Nephron progenitor cell (in vitro differentiated cells): Measurements from ENCODE around the gene PLEKHG4B.

ENCODE experiments used
- DNase-seq: peaks from one replicate; pipeline ENCODE4 v3.0.0; 2021
- H3K27ac Mint-ChIP-seq: 2 replicates; pipeline ENCODE4 v1.8.0; 2021; ENCODE audit warnings: mild to moderate bottlenecking, moderate library complexity, mixed read lengths
- H3K27me3 Mint-ChIP-seq: 2 replicates; pipeline ENCODE4 v1.8.0; 2021; ENCODE audit warnings: mild to moderate bottlenecking, low read depth, mixed read lengths; ENCODE audit not compliant: poor library complexity
- H3K36me3 Mint-ChIP-seq: 2 replicates; pipeline ENCODE4 v1.8.0; 2021; ENCODE audit warnings: low read depth, mixed read lengths
- H3K4me1 Mint-ChIP-seq: 2 replicates; pipeline ENCODE4 v1.8.0; 2021; ENCODE audit warnings: mixed read lengths
- H3K4me3 Mint-ChIP-seq: 2 replicates; pipeline ENCODE4 v1.8.0; 2021; ENCODE audit warnings: mild to moderate bottlenecking, moderate library complexity, mixed read lengths
- H3K9me3 Mint-ChIP-seq: 2 replicates; pipeline ENCODE4 v1.8.0; 2021; ENCODE audit warnings: mild to moderate bottlenecking, moderate library complexity, mixed read lengths
- TF ChIP-seq, protein P1 (sequence below): fragments of 200-600 bp; sonication (generic); IDR thresholded peaks from 2 replicates; pipeline ENCODE4 v1.5.0; 2021; ENCODE audit warnings: antibody characterized with exemption

The PLEKHG4B gene

DNA sequence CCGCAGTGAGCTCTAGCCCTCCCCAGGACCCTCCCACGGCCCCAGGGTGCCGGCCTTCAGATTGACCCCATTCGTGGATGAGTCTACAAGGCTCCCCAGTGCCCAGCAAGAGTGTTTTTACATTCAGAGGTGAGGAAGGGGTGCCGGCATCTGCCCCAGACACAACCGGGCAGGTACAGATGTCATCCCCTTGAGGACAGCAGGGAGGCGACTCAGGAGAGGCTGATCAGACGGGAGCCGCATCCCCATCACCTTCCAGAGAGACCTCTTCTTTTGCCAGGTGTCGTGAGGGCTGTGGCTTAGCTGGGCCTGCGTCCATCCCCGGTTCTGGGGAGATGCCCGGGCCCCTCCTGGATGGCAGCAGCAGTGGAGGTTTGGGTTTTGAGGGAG is 95.1 kb downstream of the PLEKHG4B start:
- Mint-ChIP-seq H3K4me1 (peaks cover 24% of the 10 kb centered on the region), H3K27ac (no peak overlapping the region), H3K36me3 (peaks cover 6% of the 10 kb centered on the region), H3K9me3 (no peaks in the 10 kb centered on the region), H3K27me3 (peaks cover 5% of the 10 kb centered on the region), H3K4me3 (no peak overlapping the region)
- TF ChIP-seq, protein P1, sequence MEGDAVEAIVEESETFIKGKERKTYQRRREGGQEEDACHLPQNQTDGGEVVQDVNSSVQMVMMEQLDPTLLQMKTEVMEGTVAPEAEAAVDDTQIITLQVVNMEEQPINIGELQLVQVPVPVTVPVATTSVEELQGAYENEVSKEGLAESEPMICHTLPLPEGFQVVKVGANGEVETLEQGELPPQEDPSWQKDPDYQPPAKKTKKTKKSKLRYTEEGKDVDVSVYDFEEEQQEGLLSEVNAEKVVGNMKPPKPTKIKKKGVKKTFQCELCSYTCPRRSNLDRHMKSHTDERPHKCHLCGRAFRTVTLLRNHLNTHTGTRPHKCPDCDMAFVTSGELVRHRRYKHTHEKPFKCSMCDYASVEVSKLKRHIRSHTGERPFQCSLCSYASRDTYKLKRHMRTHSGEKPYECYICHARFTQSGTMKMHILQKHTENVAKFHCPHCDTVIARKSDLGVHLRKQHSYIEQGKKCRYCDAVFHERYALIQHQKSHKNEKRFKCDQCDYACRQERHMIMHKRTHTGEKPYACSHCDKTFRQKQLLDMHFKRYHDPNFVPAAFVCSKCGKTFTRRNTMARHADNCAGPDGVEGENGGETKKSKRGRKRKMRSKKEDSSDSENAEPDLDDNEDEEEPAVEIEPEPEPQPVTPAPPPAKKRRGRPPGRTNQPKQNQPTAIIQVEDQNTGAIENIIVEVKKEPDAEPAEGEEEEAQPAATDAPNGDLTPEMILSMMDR, result no peak
- DNase-seq, result no peak

DNA sequence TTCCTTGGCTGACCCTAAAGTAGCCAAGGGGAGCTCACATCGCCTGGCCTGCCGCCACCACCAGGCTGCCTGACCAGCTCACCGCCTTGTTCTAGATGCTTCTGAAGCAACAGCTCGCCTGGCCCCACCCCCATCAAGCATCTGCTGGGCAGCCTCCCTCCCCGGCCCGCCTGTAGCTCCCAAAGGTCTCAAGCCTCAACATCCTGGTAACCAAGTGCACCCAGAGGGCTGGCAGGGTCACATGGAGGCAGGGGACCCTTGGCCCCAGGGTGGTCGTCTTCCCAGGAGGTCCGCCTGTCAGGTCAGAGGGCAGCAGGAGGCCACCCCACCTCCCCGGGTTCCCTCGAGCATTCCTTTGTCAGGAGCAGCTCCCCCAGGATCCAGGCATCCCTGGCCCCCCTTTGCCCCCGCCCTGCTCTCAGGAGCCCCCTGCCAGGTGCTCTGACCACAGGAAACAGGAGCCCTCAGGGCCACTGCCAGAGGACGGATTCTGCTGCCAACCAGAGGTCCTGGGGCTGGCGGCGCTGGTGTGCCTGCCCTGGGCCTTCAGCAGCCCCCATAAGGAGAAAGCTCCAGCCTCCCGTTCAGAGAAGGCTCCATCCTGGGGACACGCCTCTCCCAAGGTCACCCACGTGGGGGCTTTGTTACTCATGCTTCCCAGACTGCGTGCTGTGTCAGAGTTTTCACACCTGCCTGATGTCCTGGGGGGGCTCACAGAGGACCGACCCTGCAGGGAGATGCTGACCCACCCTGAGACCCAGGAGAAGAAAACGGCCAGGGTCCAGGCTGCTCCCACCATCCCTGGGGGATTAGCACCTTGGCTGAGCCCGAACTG is 95.9 kb downstream of the PLEKHG4B start:
- Mint-ChIP-seq H3K4me1 (peaks cover 24% of the 10 kb centered on the region), H3K27me3 (peaks cover 5% of the 10 kb centered on the region), H3K27ac (no peak overlapping the region), H3K4me3 (no peak overlapping the region), H3K36me3 (no peaks in the 10 kb centered on the region), H3K9me3 (no peaks in the 10 kb centered on the region)
- no peak for DNase-seq
- TF ChIP-seq, protein P1, result no peak

DNA sequence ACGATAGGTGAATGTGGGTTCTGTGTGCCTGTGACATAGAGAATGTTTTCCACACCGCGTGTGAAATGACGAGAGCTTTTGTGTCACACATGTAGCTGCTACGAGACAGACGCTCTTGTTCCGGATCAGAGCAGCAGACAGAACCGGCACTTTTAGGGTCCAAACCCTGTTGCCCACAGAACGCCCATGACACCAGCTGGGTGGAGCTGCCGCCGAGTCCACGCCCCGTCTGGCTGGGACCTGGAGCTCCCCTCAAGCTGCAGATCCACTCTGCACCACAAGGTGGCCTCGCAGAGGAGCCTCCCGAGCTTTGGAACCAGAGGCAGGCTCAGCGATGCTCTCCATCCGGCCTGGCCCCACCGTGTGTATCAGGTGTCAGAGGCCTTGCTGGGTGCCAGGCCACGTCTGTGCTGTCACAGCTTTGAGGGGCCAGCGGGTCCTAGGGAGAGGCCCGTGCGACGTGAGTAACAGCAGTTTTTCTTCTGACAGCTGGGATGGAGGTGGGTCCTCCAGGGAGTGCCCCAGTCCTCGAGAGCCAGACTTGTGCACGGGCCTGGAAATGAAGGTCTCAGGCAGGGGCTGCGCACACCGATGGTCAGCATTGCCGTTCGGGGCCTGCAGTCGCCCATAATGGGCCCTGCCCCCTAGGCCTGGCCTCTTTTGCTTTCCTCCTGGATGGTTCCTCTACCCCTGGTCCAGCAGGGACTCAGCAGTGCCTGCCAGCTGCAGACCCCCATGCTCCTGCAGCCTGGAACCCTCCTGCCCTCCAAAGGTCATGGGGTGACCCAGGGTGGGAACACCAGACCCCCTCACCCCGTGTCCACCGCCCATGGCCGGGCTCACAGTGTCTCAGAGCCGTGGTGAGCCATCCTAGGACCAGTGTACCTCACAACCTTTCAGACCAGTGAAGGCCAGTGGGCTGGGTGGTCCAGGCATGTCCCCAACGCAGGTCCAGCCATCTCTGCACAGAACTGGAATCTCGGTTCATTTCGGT is 96.8 kb downstream of the PLEKHG4B start:
- peak; percentile 94 for DNase-seq
- no peaks in the 10 kb centered on the region for H3K9me3 Mint-ChIP-seq
- H3K27ac Mint-ChIP-seq, result no peak overlapping the region
- H3K27me3 Mint-ChIP-seq, result peaks cover 5% of the 10 kb centered on the region
- H3K4me1 Mint-ChIP-seq, result peaks cover 24% of the 10 kb centered on the region
- H3K4me3 Mint-ChIP-seq, result no peak overlapping the region
- TF ChIP-seq, protein P1, result peak; percentile 90
- no peaks in the 10 kb centered on the region for H3K36me3 Mint-ChIP-seq

DNA sequence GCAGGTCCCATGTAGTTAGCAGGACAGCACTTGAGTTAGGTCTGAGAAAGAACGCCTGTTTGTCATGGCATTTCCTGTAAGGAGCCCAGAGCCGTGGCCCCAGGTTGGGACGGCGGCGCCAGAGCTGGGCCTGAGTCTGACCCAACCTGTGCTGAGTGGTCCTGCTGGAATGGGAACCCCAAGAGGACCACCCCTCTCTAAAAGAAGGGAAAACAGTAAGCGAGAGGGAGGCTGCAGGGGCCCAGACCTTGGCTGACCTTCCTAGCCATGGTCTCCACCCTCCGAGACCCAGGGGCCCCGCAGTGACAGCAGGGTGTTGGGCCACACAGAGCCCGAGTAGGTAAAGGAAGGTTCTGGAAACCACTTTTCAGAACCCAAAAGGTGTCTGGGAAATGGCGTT is 97.5 kb downstream of the PLEKHG4B start:
- H3K4me1 Mint-ChIP-seq, result peaks cover 24% of the 10 kb centered on the region
- TF ChIP-seq, protein P1, result no peak
- H3K27ac Mint-ChIP-seq, result no peak overlapping the region
- DNase-seq, result no peak
- H3K4me3 Mint-ChIP-seq, result no peak overlapping the region
- H3K9me3 Mint-ChIP-seq, result no peaks in the 10 kb centered on the region
- H3K36me3 Mint-ChIP-seq, result no peaks in the 10 kb centered on the region
- peaks cover 5% of the 10 kb centered on the region for H3K27me3 Mint-ChIP-seq

DNA sequence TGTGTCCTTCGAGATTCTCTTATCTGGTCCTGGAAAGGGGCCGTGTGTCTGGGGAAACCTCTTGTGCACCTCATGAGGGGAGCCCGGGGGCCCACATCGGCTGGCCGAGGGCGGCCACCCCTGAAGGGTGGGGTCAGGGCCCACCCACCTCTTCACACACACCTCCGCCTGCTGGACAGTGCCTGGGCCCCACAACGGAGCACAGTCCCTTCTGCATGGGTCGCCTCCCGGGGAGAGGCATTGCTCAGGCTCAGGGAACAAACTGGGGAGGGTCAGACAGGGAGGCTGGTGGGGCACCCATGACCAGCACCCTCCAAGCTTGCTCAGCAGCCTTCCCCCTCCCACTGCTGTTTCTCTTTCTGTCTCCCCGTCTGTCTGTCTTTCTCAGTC is 98.0 kb downstream of the PLEKHG4B start:
- Mint-ChIP-seq H3K27me3 (peaks cover 5% of the 10 kb centered on the region), H3K36me3 (no peaks in the 10 kb centered on the region)

More for the DNA sequence above, 98.0 kb downstream of the PLEKHG4B start:
- DNase-seq, result no peak
- peak overlapping the region; percentile 50 for H3K4me3 Mint-ChIP-seq
- H3K27ac Mint-ChIP-seq, result no peak overlapping the region
- peaks cover 24% of the 10 kb centered on the region for H3K4me1 Mint-ChIP-seq
- no peaks in the 10 kb centered on the region for H3K9me3 Mint-ChIP-seq
- TF ChIP-seq, protein P1, result no peak
